Right ventricle myocardium superior (tissue), 1 donor: ENCODE data around the gene FA2H. TPM values are rescaled to one million over a fixed set of nuclear protein-coding genes. Genes with fewer than 3 reads are reported as not detected.
"Not testable (repeated sequence)": the region's sequence is repeated elsewhere in the genome, so short reads cannot be mapped to it uniquely, and the experiment has no call there.

Experiments used
- ATAC-seq: fragments of 200-7000 bp; cut with Tn5 transposase; one replicate; pipeline ENCODE4 v1.9.1; 2020; ENCODE audit warnings: mild to moderate bottlenecking; ENCODE audit not compliant: poor library complexity
- DNase-seq: peaks from one replicate; pipeline ENCODE4 v3.0.0-alpha.2; 2020
- intact Hi-C: fragments of 100-400 bp; cut with DNase I; formaldehyde crosslinking; loops from one replicate; pipeline ENCODE4 v1.11.2; 2022
- total RNA-seq: library from RNA; stranded (reverse); fragmentation: NEBNext Ultra II Directional; extraction: Animal tissue kit (Norgen Biotek cat#: 25700); gene quantifications from one replicate; pipeline ENCODE4 v1.2.1, GENCODE V29; 2021
- donor health status: DM: no; HTN: yes; CAD: no; lungs with severe emphysema.

The FA2H gene
- total RNA-seq, 1 donor from 2014 or later, result 0.16 TPM

GRCh38 chr16:74711938-74712337 lies 62.7 kb downstream of the FA2H start:
- DNase-seq, result no peak
- ATAC-seq, result no peak
- intact Hi-C loops, result no loop called here

- intact Hi-C loops, result no loop called here
- no peak for DNase-seq
- ATAC-seq, result no peak
Observed at GRCh38 chr16:74710401-74710800, 64.2 kb downstream of the FA2H start.

- DNase-seq, result peak; percentile 87
- peak; percentile 92 for ATAC-seq
- intact Hi-C loops, result loop anchor here (2.0 to 10.0 kb wide), 2 partner anchors 153 to 425 kb away; no protein-coding TSS in a partner anchor
Observed at GRCh38 chr16:74709441-74709877, 65.2 kb downstream of the FA2H start.

GRCh38 chr16:74700438-74701225 lies 74.0 kb downstream of the FA2H start, which contains the start of gene MLKL:
Gene MLKL (minus strand): TSS chr16:74700862. CDS start chr16:74695757, 5,105 bp downstream.
- intact Hi-C loops, result loop anchor here (10.0 kb wide), 1 partner anchor 434 kb away; no protein-coding TSS in a partner anchor
- ATAC-seq (peak; percentile 82), DNase-seq (peak; percentile 79)

- ATAC-seq (peak; percentile 62), DNase-seq (peak; percentile 54)
- intact Hi-C loops, result loop anchor here (10.0 kb wide), 1 partner anchor 435 kb away; no protein-coding TSS in a partner anchor
Observed at GRCh38 chr16:74700116-74700437, 74.5 kb downstream of the FA2H start.

GRCh38 chr16:74699666-74700065 lies 75.0 kb downstream of the FA2H start:
- DNase-seq (no peak), ATAC-seq (no peak)
- intact Hi-C loops, result loop anchor here (10.0 kb wide), 1 partner anchor 435 kb away; no protein-coding TSS in a partner anchor

GRCh38 chr16:74698222-74698621 lies 76.4 kb downstream of the FA2H start:
- intact Hi-C loops, result no loop called here
- DNase-seq (no peak), ATAC-seq (no peak)

GRCh38 chr16:74695450-74696422 lies 78.9 kb downstream of the FA2H start:
- DNase-seq (peak; percentile 84), ATAC-seq (peak; percentile 96)
- intact Hi-C loops, result no loop called here

- intact Hi-C loops, result no loop called here
- no peak for ATAC-seq
- no peak for DNase-seq
Observed at GRCh38 chr16:74691093-74691855, 83.3 kb downstream of the FA2H start.

DNA sequence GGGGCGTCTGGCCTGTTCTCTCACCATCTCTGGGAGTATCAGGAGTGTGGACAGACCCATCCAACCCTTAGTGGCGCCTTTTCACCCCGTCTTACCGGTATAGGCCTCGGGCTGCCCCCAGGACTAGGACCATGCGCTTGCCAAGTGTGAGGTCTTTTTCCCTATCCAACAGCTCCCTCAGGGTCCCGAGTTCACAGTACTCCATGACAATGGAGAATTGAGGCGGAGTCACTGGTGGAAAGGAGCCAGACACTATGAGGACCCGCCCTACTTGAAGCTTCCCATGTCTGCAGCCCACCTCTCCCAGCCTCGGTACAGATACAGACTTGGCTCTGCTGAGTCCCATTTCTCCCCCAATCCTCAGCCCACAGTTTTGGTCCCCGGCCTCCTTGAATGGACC lies 92.1 kb downstream of the FA2H start:
- ATAC-seq (no peak), DNase-seq (no peak)
- intact Hi-C loops, result no loop called here

- intact Hi-C loops, result no loop called here
- DNase-seq (no peak), ATAC-seq (no peak)
Observed at GRCh38 chr16:74680681-74681080, 93.9 kb downstream of the FA2H start.

GRCh38 chr16:74679983-74680382 lies 94.6 kb downstream of the FA2H start:
- no peak for DNase-seq
- no peak for ATAC-seq
- intact Hi-C loops, result no loop called here

- ATAC-seq (no peak), DNase-seq (no peak)
- intact Hi-C loops, result no loop called here
Observed at GRCh38 chr16:74677868-74678267, 96.8 kb downstream of the FA2H start.

DNA sequence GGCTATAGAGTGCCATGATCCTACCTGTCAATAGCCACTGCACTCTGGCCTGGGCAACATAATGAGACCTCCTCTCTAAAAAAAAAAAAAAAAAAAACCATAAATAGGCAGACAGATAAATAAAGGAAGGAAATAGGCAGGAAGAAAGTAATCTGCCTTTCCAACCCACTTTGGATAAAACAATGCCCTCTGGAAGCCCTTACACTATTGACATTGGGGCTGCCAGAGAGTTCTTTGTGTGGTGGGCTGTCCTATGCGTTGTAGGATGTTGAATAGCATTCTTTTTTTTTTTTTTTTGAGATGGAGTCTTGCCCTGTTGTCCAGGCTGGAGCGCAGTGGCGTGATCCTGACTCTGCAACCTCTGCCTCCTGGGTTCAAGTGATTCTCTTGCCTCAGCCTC lies 100.7 kb downstream of the FA2H start:
- ATAC-seq (no peak), DNase-seq (no peak)
- intact Hi-C loops, result no loop called here

GRCh38 chr16:74668877-74669276 lies 105.7 kb downstream of the FA2H start:
- intact Hi-C loops, DNase-seq, ATAC-seq: not testable (repeated sequence)

GRCh38 chr16:74667255-74667700 lies 107.3 kb downstream of the FA2H start:
- DNase-seq (peak; percentile 69), ATAC-seq (peak; percentile 34)
- intact Hi-C loops, result no loop called here

GRCh38 chr16:74666425-74667254 lies 108.0 kb downstream of the FA2H start, which contains the start of gene RFWD3:
Gene RFWD3 (minus strand): TSS chr16:74666877. CDS start chr16:74661449, 5,428 bp downstream.
- ATAC-seq, result peak; percentile 100
- intact Hi-C loops, result no loop called here

More at GRCh38 chr16:74666425-74667254, 108.0 kb downstream of the FA2H start, which contains the start of gene RFWD3:
- peak; percentile 96 for DNase-seq
